Type B pancreatic cell (in vitro differentiated cells): ENCODE results near the gene TENM4. TPM values are rescaled to one million over a fixed set of nuclear protein-coding genes. Genes with fewer than 3 reads are reported as not detected.

Experiments
- DNase-seq: peaks from one replicate; pipeline ENCODE4 v3.0.0; 2021; ENCODE audit warnings: mixed read lengths; ENCODE audit not compliant: unreplicated experiment; ENCODE audit errors: extremely low spot score
- H3K27ac Mint-ChIP-seq: 2 replicates; pipeline ENCODE4 v1.8.0; 2021; ENCODE audit warnings: mild to moderate bottlenecking, mixed read lengths
- H3K27me3 Mint-ChIP-seq: 2 replicates; pipeline ENCODE4 v1.8.0; 2021; ENCODE audit warnings: mixed read lengths
- H3K36me3 Mint-ChIP-seq: 2 replicates; pipeline ENCODE4 v1.8.0; 2021; ENCODE audit warnings: mixed read lengths
- H3K4me1 Mint-ChIP-seq: one replicate; pipeline ENCODE4 v1.8.0; 2021; ENCODE audit warnings: mixed read lengths; ENCODE audit not compliant: unreplicated experiment
- H3K4me3 Mint-ChIP-seq: 2 replicates; pipeline ENCODE4 v1.8.0; 2021; ENCODE audit warnings: mild to moderate bottlenecking, mixed read lengths
- H3K9me3 Mint-ChIP-seq: 2 replicates; pipeline ENCODE4 v1.8.0; 2021; ENCODE audit warnings: mixed read lengths
- total RNA-seq: library from RNA; stranded (reverse); gene quantifications from 2 replicates; pipeline ENCODE4 v1.2.1, GENCODE V29; 2021; ENCODE audit warnings: low replicate concordance
- TF ChIP-seq, protein P1 (sequence below): fragments of 200-600 bp; sonication (generic); conservative IDR thresholded peaks from 2 replicates; pipeline ENCODE4 v1.5.0; 2021; ENCODE audit warnings: antibody characterized with exemption, mild to moderate bottlenecking

TENM4 gene
- total RNA-seq, 1 donor from 2014 or later: 156 TPM

DNA sequence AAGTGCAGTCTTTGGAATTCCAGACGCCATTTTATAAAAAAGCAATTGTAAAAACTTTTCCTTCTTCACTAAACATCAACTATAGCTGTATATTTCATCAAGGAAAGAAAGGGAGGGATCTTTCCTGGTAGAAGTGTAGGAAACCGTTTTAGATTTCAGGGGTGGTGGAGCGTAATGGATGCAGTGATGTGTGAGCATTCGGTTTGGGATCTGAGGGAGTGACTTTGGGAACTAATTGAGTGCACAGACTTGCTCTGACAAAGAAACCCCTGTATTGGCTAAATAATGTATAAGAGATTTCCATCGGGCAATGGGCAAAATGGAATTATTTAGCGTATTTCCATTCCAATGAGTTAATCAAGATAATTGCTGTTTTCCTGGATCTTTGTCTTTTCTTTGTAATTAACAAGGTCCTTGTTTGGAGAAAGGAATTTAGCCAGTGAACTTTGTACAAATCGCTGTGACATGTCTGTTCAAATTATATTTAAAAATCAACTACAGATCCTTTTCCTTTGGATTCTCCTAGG lies 741.2 kb downstream of the TENM4 start:
- H3K4me3 Mint-ChIP-seq: no peak overlapping the region
- TF ChIP-seq, protein P1, sequence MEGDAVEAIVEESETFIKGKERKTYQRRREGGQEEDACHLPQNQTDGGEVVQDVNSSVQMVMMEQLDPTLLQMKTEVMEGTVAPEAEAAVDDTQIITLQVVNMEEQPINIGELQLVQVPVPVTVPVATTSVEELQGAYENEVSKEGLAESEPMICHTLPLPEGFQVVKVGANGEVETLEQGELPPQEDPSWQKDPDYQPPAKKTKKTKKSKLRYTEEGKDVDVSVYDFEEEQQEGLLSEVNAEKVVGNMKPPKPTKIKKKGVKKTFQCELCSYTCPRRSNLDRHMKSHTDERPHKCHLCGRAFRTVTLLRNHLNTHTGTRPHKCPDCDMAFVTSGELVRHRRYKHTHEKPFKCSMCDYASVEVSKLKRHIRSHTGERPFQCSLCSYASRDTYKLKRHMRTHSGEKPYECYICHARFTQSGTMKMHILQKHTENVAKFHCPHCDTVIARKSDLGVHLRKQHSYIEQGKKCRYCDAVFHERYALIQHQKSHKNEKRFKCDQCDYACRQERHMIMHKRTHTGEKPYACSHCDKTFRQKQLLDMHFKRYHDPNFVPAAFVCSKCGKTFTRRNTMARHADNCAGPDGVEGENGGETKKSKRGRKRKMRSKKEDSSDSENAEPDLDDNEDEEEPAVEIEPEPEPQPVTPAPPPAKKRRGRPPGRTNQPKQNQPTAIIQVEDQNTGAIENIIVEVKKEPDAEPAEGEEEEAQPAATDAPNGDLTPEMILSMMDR: no peak
- H3K9me3 Mint-ChIP-seq: no peaks in the 10 kb centered on the region
- H3K27ac Mint-ChIP-seq: no peak overlapping the region
- H3K4me1 Mint-ChIP-seq: no peaks in the 10 kb centered on the region
- H3K27me3 Mint-ChIP-seq: no peaks in the 10 kb centered on the region
- peaks cover 22% of the 10 kb centered on the region for H3K36me3 Mint-ChIP-seq
- DNase-seq: no peak

- no peak overlapping the region for H3K4me3 Mint-ChIP-seq
- TF ChIP-seq, protein P1: no peak
- no peak overlapping the region for H3K27ac Mint-ChIP-seq
- H3K36me3 Mint-ChIP-seq: peaks cover 22% of the 10 kb centered on the region
- DNase-seq: no peak
- H3K9me3 Mint-ChIP-seq: no peaks in the 10 kb centered on the region
- H3K4me1 Mint-ChIP-seq: no peaks in the 10 kb centered on the region
- no peaks in the 10 kb centered on the region for H3K27me3 Mint-ChIP-seq
Measured at GRCh38 chr11:78698612-78699011, 742.2 kb downstream of the TENM4 start.

- DNase-seq: no peak
Measured at GRCh38 chr11:78696177-78696576, 744.7 kb downstream of the TENM4 start.

DNA sequence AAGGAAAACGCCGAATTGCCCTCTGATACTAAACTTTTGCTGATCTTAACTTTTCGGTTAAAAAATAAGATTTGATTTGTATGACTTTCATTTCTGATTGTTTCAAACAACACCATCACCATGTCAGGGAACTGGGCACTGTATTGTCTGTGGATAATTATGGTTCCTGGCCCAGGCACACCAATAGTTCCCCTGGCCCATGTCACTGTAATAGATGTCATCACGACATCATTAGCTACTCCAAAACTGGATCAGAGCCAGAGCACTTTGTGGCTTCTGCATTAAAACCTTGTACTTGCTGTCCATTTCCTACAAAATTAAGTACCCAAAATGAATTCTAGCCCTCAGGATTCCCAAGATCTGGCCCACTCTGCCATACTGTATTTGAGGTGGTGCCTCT lies 746.7 kb downstream of the TENM4 start:
- H3K9me3 Mint-ChIP-seq: no peaks in the 10 kb centered on the region
- H3K27me3 Mint-ChIP-seq: no peaks in the 10 kb centered on the region
- no peaks in the 10 kb centered on the region for H3K4me1 Mint-ChIP-seq
- TF ChIP-seq, protein P1: no peak
- no peak overlapping the region for H3K4me3 Mint-ChIP-seq
- peaks cover 16% of the 10 kb centered on the region for H3K36me3 Mint-ChIP-seq
- no peak overlapping the region for H3K27ac Mint-ChIP-seq
- no peak for DNase-seq

More at GRCh38 chr11:78696177-78696576, 744.7 kb downstream of the TENM4 start:
- Mint-ChIP-seq H3K4me3 (no peak overlapping the region), H3K9me3 (no peaks in the 10 kb centered on the region), H3K4me1 (no peaks in the 10 kb centered on the region), H3K36me3 (peaks cover 12% of the 10 kb centered on the region), H3K27ac (no peak overlapping the region), H3K27me3 (no peaks in the 10 kb centered on the region)
- TF ChIP-seq, protein P1: no peak

- no peak for DNase-seq
- no peak overlapping the region for H3K4me3 Mint-ChIP-seq
- peaks cover 20% of the 10 kb centered on the region for H3K36me3 Mint-ChIP-seq
- H3K9me3 Mint-ChIP-seq: no peaks in the 10 kb centered on the region
- no peaks in the 10 kb centered on the region for H3K4me1 Mint-ChIP-seq
- H3K27ac Mint-ChIP-seq: no peak overlapping the region
- H3K27me3 Mint-ChIP-seq: no peaks in the 10 kb centered on the region
- TF ChIP-seq, protein P1: no peak
Measured at GRCh38 chr11:78691215-78691614, 749.6 kb downstream of the TENM4 start.
